SK-N-SH (cell line): ENCODE measurements around the gene PTPRA. TPM values are rescaled to one million over a fixed set of nuclear protein-coding genes. Genes with fewer than 3 reads are reported as not detected.
"Not testable (repeated sequence)": the region's sequence is repeated elsewhere in the genome, so short reads cannot be mapped to it uniquely, and the experiment has no call there.

ENCODE experiments used
- CTCF ChIA-PET: fragments of 300-600, 350-600 bp; formaldehyde crosslinking; extraction: SDS; loops from one replicate; lab custom pipeline; 2021; lab: Yijun Ruan, JAX
- POLR2A ChIA-PET: fragments of 350-600 bp; sonication (Branson Sonifier 250); formaldehyde crosslinking; extraction: SDS; loops from one replicate; lab custom pipeline; 2020; ENCODE audit warnings: antibody characterized with exemption, inconsistent platforms; lab: Yijun Ruan, JAX
- DNase-seq: peaks from one replicate; pipeline ENCODE4 v3.0.0; 2012
- H2AFZ ChIP-seq: fragments of 200-600 bp; sonication (generic); 2 replicates; pipeline ENCODE4 v1.8.1; 2016; ENCODE audit warnings: antibody characterized with exemption, mild to moderate bottlenecking, low read depth
- H3F3A ChIP-seq: fragments of 200-600 bp; sonication (generic); replicated peaks from 2 replicates; pipeline ENCODE3; 2016; ENCODE audit warnings: antibody characterized with exemption, mild to moderate bottlenecking; ENCODE audit not compliant: insufficient read depth
- H3K27ac ChIP-seq, 2 experiments: fragments of 200-500 bp in 1 of 2; fragments of 200-600 bp in 1 of 2; sonication (Bioruptor generic) in 1 of 2; sonication (generic), shearing (Covaris generic) in 1 of 2; 2 replicates each; pipeline versions ENCODE4 v1.5.1 to v1.6.1; 2014 to 2016; ENCODE audit warnings: low read depth in 2 of 2, inconsistent platforms in 1 of 2, low read length in 1 of 2, mild to moderate bottlenecking in 1 of 2, mixed read lengths in 1 of 2
- H3K27me3 ChIP-seq: fragments of 200-600 bp; sonication (generic), shearing (Covaris generic); 2 replicates; pipeline ENCODE4 v1.6.1; 2016; ENCODE audit warnings: mixed run types; ENCODE audit not compliant: insufficient read depth
- H3K36me3 ChIP-seq, 2 experiments: fragments of 200-500 bp in 1 of 2; fragments of 200-600 bp in 1 of 2; sonication (Bioruptor generic) in 1 of 2; sonication (generic) in 1 of 2; replicated peaks in 1 of 2; 2 replicates each; pipeline versions ENCODE3 to v1.5.1; 2014 to 2016; ENCODE audit warnings: low read length in 1 of 2, mild to moderate bottlenecking in 1 of 2; ENCODE audit not compliant: insufficient read depth in 2 of 2, control insufficient read depth in 1 of 2
- H3K4me1 ChIP-seq, 2 experiments: fragments of 200-500 bp in 1 of 2; fragments of 200-600 bp in 1 of 2; sonication (Bioruptor generic) in 1 of 2; sonication (generic), shearing (Covaris generic) in 1 of 2; 2 replicates each; pipeline versions ENCODE4 v1.5.1 to v1.6.1; 2014 to 2016; ENCODE audit warnings: low read depth in 1 of 2, low read length in 1 of 2, mixed run types in 1 of 2; ENCODE audit not compliant: insufficient read depth in 2 of 2, control insufficient read depth in 1 of 2
- H3K4me2 ChIP-seq: fragments of 200-600 bp; sonication (generic), shearing (Covaris generic); 2 replicates; pipeline ENCODE4 v1.6.1; 2017; ENCODE audit warnings: mixed run types
- H3K4me3 ChIP-seq, 2 experiments: fragments of 200-500 bp in 1 of 2; fragments of 200-600 bp in 1 of 2; sonication (Bioruptor generic) in 1 of 2; sonication (generic), shearing (Covaris generic) in 1 of 2; 2 replicates each; pipeline versions ENCODE4 v1.5.1 to v1.8.1; 2014 to 2016; ENCODE audit warnings: low read depth in 2 of 2, inconsistent platforms in 1 of 2, low read length in 1 of 2, mild to moderate bottlenecking in 1 of 2, mixed read lengths in 1 of 2, moderate library complexity in 1 of 2
- H3K79me2 ChIP-seq: fragments of 200-600 bp; sonication (generic); 2 replicates; pipeline ENCODE4 v1.8.1; 2017; ENCODE audit warnings: mild to moderate bottlenecking; ENCODE audit not compliant: insufficient read depth
- H3K9ac ChIP-seq: fragments of 200-600 bp; sonication (generic); 2 replicates; pipeline ENCODE4 v1.6.1; 2017; ENCODE audit warnings: mixed run types
- H3K9me2 ChIP-seq: fragments of 200-600 bp; sonication (generic); 2 replicates; pipeline ENCODE4 v1.6.1; 2017; ENCODE audit warnings: mixed run types
- H3K9me3 ChIP-seq: fragments of 200-600 bp; sonication (generic); 2 replicates; pipeline ENCODE4 v1.6.1; 2017; ENCODE audit warnings: mixed run types, mild to moderate bottlenecking, moderate library complexity
- H4K20me1 ChIP-seq: fragments of 200-600 bp; sonication (generic); 2 replicates; pipeline ENCODE4 v1.6.1; 2017; ENCODE audit warnings: mild to moderate bottlenecking, mixed run types; ENCODE audit not compliant: insufficient read depth
- CHD2 ChIP-seq: fragments of 150-350 bp; IDR thresholded peaks from 2 replicates; pipeline ENCODE4 v1.6.1; 2018; ENCODE audit warnings: low read length; ENCODE audit not compliant: partially characterized antibody
- EP300 ChIP-seq, 2 experiments: IDR thresholded peaks; 2 replicates each; pipeline versions ENCODE4 v1.4.0 to v1.6.1; 2012; ENCODE audit warnings: borderline replicate concordance in 1 of 2, low read depth in 1 of 2, low read length in 1 of 2
- FOSL2 ChIP-seq: IDR thresholded peaks from 2 replicates; pipeline ENCODE4 v1.4.0; 2012; ENCODE audit warnings: low read depth, mild to moderate bottlenecking, moderate library complexity, borderline replicate concordance
- GABPA ChIP-seq: IDR thresholded peaks from 2 replicates; pipeline ENCODE4 v1.4.0; 2012; ENCODE audit warnings: low read depth, mild to moderate bottlenecking
- MEF2A ChIP-seq: IDR thresholded peaks from 2 replicates; pipeline ENCODE4 v1.4.0; 2012; ENCODE audit warnings: low read depth, borderline replicate concordance
- MXI1 ChIP-seq: IDR thresholded peaks from 2 replicates; pipeline ENCODE4 v1.6.1; 2012; ENCODE audit warnings: mild to moderate bottlenecking, low read depth, low read length, improper control_type of control experiment
- POLR2AphosphoS5 ChIP-seq: IDR thresholded peaks from 2 replicates; pipeline ENCODE4 v1.6.1; 2012; ENCODE audit warnings: low read depth, low read length
- RAD21 ChIP-seq: IDR thresholded peaks from 2 replicates; pipeline ENCODE4 v1.6.1; 2012; ENCODE audit warnings: mild to moderate bottlenecking, low read length
- TAF1 ChIP-seq: IDR thresholded peaks from 2 replicates; pipeline ENCODE4 v1.6.1; 2012; ENCODE audit warnings: low read depth, mild to moderate bottlenecking, low read length, moderate library complexity, borderline replicate concordance
- TEAD4 ChIP-seq: IDR thresholded peaks from 2 replicates; pipeline ENCODE4 v1.4.0; 2012; ENCODE audit warnings: mild to moderate bottlenecking, borderline replicate concordance; ENCODE audit not compliant: insufficient read depth
- WGBS: methylation state at CpG from one replicate; pipeline ENCODE4 v1.1.6; 2017; ENCODE audit warnings: low lambda C conversion rate; 5-methylcytosine and 5-hydroxymethylcytosine counted together
- polyA plus RNA-seq, 3 experiments: library from polyadenylated mRNA; depleted of rRNA; stranded (reverse); fragments of >200 nt; gene quantifications; 2 replicates each; pipeline ENCODE4 v1.2.3, GENCODE V29; 2012
- TF ChIP-seq, protein P1 (sequence below): IDR thresholded peaks from 2 replicates; pipeline ENCODE4 v1.4.0; 2012; ENCODE audit warnings: low read depth
- TF ChIP-seq, protein P2 (sequence below): IDR thresholded peaks from 2 replicates; pipeline ENCODE4 v1.4.0; 2012; ENCODE audit warnings: low read depth, borderline replicate concordance
- TF ChIP-seq, protein P3 (sequence below): fragments of 150-350 bp; IDR thresholded peaks from 2 replicates; pipeline ENCODE4 v1.6.1; 2017; ENCODE audit warnings: antibody characterized with exemption, low read length, low read depth, borderline replicate concordance
- TF ChIP-seq, protein P4 (sequence below): IDR thresholded peaks from 2 replicates; pipeline ENCODE4 v1.6.1; 2012; ENCODE audit warnings: mild to moderate bottlenecking, low read depth, low read length, moderate library complexity
- TF ChIP-seq, protein P5 (sequence below): fragments of 150-350 bp; IDR thresholded peaks from 2 replicates; pipeline ENCODE4 v1.6.1; 2016; ENCODE audit warnings: mild to moderate bottlenecking, low read depth, low read length

The PTPRA gene
- polyA plus RNA-seq, 1 of the 3 experiments (the other 2 are of a cell fraction): 47.6 TPM

DNA sequence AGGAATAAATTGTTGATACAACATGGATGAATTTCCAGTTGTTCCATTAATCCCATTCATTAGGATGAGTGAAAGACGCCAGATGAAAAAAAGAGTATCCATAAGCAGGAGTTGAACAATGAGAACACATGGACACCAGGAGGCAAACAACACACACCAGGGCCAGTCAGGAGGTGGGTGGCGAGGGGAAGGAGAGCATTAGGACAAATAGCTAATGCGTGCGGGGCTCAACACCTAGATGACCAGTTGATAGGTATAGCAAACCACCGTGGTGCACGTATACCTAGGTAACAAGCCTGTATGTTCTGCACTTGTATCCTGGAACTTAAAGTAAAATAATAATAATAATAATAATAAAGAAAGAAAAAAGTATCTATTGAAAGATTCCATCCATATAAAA lies 43.9 kb upstream of the PTPRA start:
- H3K4me2 ChIP-seq: no peak overlapping the region
- 49% methylated on average over 6 of the region's 6 CpGs for WGBS
- peaks cover 15% of the 10 kb centered on the region for H3F3A ChIP-seq
- ChIA-PET POLR2A (no interaction called here), CTCF (no interaction called here)
- H3K79me2 ChIP-seq: no peaks in the 10 kb centered on the region
- H3K27me3 ChIP-seq: no peaks in the 10 kb centered on the region
- H2AFZ ChIP-seq: no peak overlapping the region
- H3K4me3 ChIP-seq: no peak overlapping the region
- H3K27ac ChIP-seq: no peak overlapping the region
- H3K4me1 ChIP-seq: peaks cover 0 to 6% of the 10 kb centered on the region in 2 experiments; a peak in 1 of 4 replicates
- TF ChIP-seq POLR2AphosphoS5: no peak
- TF ChIP-seq, protein P1, sequence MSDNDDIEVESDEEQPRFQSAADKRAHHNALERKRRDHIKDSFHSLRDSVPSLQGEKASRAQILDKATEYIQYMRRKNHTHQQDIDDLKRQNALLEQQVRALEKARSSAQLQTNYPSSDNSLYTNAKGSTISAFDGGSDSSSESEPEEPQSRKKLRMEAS: no peak
- TF ChIP-seq, protein P2, sequence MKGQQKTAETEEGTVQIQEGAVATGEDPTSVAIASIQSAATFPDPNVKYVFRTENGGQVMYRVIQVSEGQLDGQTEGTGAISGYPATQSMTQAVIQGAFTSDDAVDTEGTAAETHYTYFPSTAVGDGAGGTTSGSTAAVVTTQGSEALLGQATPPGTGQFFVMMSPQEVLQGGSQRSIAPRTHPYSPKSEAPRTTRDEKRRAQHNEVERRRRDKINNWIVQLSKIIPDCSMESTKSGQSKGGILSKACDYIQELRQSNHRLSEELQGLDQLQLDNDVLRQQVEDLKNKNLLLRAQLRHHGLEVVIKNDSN: no peak
- TF ChIP-seq TEAD4: no peak
- TF ChIP-seq EP300 (IDR thresholded peaks at IDR 0.05; ENCODE audit: borderline replicate concordance in 1 of 2, low read depth in 1 of 2, low read length in 1 of 2): no peak
- TF ChIP-seq, protein P3, sequence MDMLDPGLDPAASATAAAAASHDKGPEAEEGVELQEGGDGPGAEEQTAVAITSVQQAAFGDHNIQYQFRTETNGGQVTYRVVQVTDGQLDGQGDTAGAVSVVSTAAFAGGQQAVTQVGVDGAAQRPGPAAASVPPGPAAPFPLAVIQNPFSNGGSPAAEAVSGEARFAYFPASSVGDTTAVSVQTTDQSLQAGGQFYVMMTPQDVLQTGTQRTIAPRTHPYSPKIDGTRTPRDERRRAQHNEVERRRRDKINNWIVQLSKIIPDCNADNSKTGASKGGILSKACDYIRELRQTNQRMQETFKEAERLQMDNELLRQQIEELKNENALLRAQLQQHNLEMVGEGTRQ: no peak
- no peak for TF ChIP-seq MXI1
- TF ChIP-seq RAD21: no peak
- no peak for TF ChIP-seq CHD2
- TF ChIP-seq, protein P4, sequence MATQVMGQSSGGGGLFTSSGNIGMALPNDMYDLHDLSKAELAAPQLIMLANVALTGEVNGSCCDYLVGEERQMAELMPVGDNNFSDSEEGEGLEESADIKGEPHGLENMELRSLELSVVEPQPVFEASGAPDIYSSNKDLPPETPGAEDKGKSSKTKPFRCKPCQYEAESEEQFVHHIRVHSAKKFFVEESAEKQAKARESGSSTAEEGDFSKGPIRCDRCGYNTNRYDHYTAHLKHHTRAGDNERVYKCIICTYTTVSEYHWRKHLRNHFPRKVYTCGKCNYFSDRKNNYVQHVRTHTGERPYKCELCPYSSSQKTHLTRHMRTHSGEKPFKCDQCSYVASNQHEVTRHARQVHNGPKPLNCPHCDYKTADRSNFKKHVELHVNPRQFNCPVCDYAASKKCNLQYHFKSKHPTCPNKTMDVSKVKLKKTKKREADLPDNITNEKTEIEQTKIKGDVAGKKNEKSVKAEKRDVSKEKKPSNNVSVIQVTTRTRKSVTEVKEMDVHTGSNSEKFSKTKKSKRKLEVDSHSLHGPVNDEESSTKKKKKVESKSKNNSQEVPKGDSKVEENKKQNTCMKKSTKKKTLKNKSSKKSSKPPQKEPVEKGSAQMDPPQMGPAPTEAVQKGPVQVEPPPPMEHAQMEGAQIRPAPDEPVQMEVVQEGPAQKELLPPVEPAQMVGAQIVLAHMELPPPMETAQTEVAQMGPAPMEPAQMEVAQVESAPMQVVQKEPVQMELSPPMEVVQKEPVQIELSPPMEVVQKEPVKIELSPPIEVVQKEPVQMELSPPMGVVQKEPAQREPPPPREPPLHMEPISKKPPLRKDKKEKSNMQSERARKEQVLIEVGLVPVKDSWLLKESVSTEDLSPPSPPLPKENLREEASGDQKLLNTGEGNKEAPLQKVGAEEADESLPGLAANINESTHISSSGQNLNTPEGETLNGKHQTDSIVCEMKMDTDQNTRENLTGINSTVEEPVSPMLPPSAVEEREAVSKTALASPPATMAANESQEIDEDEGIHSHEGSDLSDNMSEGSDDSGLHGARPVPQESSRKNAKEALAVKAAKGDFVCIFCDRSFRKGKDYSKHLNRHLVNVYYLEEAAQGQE: no peak
- TF ChIP-seq GABPA: no peak
- TF ChIP-seq TAF1: no peak
- no peak for TF ChIP-seq FOSL2
- TF ChIP-seq MEF2A: no peak
- TF ChIP-seq, protein P5, sequence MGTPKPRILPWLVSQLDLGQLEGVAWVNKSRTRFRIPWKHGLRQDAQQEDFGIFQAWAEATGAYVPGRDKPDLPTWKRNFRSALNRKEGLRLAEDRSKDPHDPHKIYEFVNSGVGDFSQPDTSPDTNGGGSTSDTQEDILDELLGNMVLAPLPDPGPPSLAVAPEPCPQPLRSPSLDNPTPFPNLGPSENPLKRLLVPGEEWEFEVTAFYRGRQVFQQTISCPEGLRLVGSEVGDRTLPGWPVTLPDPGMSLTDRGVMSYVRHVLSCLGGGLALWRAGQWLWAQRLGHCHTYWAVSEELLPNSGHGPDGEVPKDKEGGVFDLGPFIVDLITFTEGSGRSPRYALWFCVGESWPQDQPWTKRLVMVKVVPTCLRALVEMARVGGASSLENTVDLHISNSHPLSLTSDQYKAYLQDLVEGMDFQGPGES: no peak
- H3K9me3 ChIP-seq: no peaks in the 10 kb centered on the region
- no peak for DNase-seq
- H4K20me1 ChIP-seq: no peaks in the 10 kb centered on the region
- H3K36me3 ChIP-seq: no peaks in the 10 kb centered on the region
- H3K9me2 ChIP-seq: no peaks in the 10 kb centered on the region
- H3K9ac ChIP-seq: no peak overlapping the region

DNA sequence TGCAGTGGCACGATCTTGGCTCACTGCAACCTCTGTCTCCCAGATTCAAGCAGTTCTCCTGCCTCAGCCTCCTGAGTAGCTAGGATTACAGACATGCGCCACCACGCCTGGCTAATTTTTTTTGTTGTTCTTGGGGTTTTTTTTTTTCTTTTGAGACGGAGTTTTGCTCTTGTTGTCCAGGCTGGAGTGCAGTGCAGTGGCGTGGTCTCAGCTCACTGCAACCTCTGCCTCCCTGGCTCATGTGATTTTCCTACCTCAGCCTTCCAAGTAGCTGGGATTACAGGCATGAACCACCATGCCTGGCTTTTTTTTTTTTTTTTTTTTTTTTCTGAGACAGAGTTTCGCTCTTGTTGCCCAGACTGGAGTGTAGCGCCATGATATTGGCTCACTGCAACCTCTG lies 42.1 kb upstream of the PTPRA start:
- H3K9me2 ChIP-seq, H3K9ac ChIP-seq, CTCF ChIA-PET, H3K4me2 ChIP-seq, H2AFZ ChIP-seq, H3K27me3 ChIP-seq, DNase-seq, H4K20me1 ChIP-seq, H3K36me3 ChIP-seq, H3K79me2 ChIP-seq, H3K4me1 ChIP-seq, H3K9me3 ChIP-seq, H3K4me3 ChIP-seq: not testable (repeated sequence)
- Histone ChIP-seq H3K27ac (peak overlapping the region in 1 of 2 experiments; percentile 87; a peak in 2 of 4 replicates), H3F3A (peaks cover 15% of the 10 kb centered on the region)
- 80% methylated on average over 7 of the region's 7 CpGs for WGBS
- POLR2A ChIA-PET: interaction anchor here (1.5 kb wide), 1 partner anchor 10 kb away, joined by 3 read pairs; the partner anchor contains the start of genes PCED1A and VPS16
